K562 (cell line): Measurements from ENCODE around the gene TYRO3. TPM values are rescaled to one million over a fixed set of nuclear protein-coding genes. Genes with fewer than 3 reads are reported as not detected.

Source experiments
- ATAC-seq: fragments of 200-7000 bp; cut with Tn5 transposase; 3 replicates; pipeline ENCODE4 v1.9.1; 2020; ENCODE audit warnings: moderate library complexity
- BruUV-seq: library from RNA; stranded (reverse); fragments of 400-500 nt; replicated peaks from 2 replicates; lab custom pipeline; 2021; lab: Mats Ljungman, UMichigan
- CTCF ChIA-PET: fragments of 300-600 bp; formaldehyde crosslinking; extraction: SDS; loops from one replicate; lab custom pipeline; 2021; ENCODE audit warnings: low intra/inter-chr PET ratio; lab: Yijun Ruan, JAX
- POLR2A ChIA-PET: fragments of 300-600, 350-650 bp; sonication (Branson Sonifier 250); formaldehyde crosslinking; extraction: SDS; loops from one replicate; lab custom pipeline; 2021; ENCODE audit warnings: antibody characterized with exemption, inconsistent platforms; lab: Yijun Ruan, JAX
- DNase-seq, 4 experiments: peaks; one replicate each; pipeline versions ENCODE4 v3.0.0 to v3.0.0-alpha.2; 2011 to 2018; ENCODE audit warnings: low spot score in 3 of 4, mixed read lengths in 3 of 4; ENCODE audit errors: extremely low read depth in 1 of 4
- FAIRE-seq: peaks from 2 replicates; lab custom pipeline; 2011; peaks lifted over from hg19 to GRCh38; lab: Jason Lieb, UNC
- H2AFZ ChIP-seq: 2 replicates; pipeline ENCODE4 v1.6.0; 2011; ENCODE audit warnings: low read depth, low read length, control low read depth, inconsistent platforms
- H3K27ac ChIP-seq: fragments of 200-600 bp; 3 replicates; pipeline ENCODE4 v1.8.0; 2011; ENCODE audit warnings: low read depth, mild to moderate bottlenecking, control low read depth, inconsistent platforms, low read length, moderate library complexity, mixed read lengths; ENCODE audit errors: extremely low read depth
- H3K27me3 ChIP-seq, 2 experiments: fragments of 300-600 bp in 1 of 2; 2 replicates in 1 of 2; 3 replicates in 1 of 2; pipeline versions ENCODE4 v1.6.0 to v1.8.0; 2011; ENCODE audit warnings: inconsistent platforms in 2 of 2, low read length in 2 of 2, mild to moderate bottlenecking in 1 of 2, mixed read lengths in 1 of 2, moderate library complexity in 1 of 2; ENCODE audit not compliant: control insufficient read depth in 2 of 2, insufficient read depth in 2 of 2
- H3K36me3 ChIP-seq: fragments of 300-600 bp; 3 replicates; pipeline ENCODE4 v1.8.0; 2011; ENCODE audit warnings: mild to moderate bottlenecking, low read length, inconsistent platforms; ENCODE audit not compliant: control insufficient read depth, insufficient read depth
- H3K4me1 ChIP-seq, 2 experiments: fragments of 200-600 bp in 1 of 2; replicated peaks in 1 of 2; 2 replicates in 1 of 2; 3 replicates in 1 of 2; pipeline versions ENCODE4 v1.5.1 to v1.8.0; 2011; ENCODE audit warnings: inconsistent platforms in 2 of 2, low read length in 2 of 2, mild to moderate bottlenecking in 1 of 2, mixed read lengths in 1 of 2, moderate library complexity in 1 of 2; ENCODE audit not compliant: control insufficient read depth in 2 of 2, insufficient read depth in 2 of 2
- H3K4me2 ChIP-seq: 2 replicates; pipeline ENCODE4 v1.6.1; 2011; ENCODE audit warnings: low read length, control low read depth, inconsistent platforms, mixed read lengths; ENCODE audit not compliant: insufficient read depth
- H3K4me3 ChIP-seq: fragments of 200-600 bp; sonication (generic), shearing (Covaris generic); 2 replicates; pipeline ENCODE4 v1.5.1; 2016; ENCODE audit warnings: control low read depth, inconsistent platforms
- H3K79me2 ChIP-seq: fragments of 200-600 bp; 3 replicates; pipeline ENCODE4 v1.8.0; 2011; ENCODE audit warnings: low read length, inconsistent platforms; ENCODE audit not compliant: control insufficient read depth, insufficient read depth
- H3K9ac ChIP-seq, 2 experiments: 2 replicates each; pipeline versions ENCODE4 v1.6.0 to v1.6.1; 2011; ENCODE audit warnings: low read depth in 2 of 2, low read length in 2 of 2, control low read depth in 1 of 2, inconsistent platforms in 1 of 2, mild to moderate bottlenecking in 1 of 2, mixed read lengths in 1 of 2; ENCODE audit not compliant: insufficient read depth in 1 of 2
- H3K9me1 ChIP-seq: one replicate; pipeline ENCODE4 v1.6.0; 2011; ENCODE audit warnings: inconsistent platforms, mild to moderate bottlenecking, low read length, moderate library complexity; ENCODE audit not compliant: control insufficient read depth, insufficient read depth
- H3K9me3 ChIP-seq: replicated peaks from 2 replicates; pipeline ENCODE4 v1.5.1; 2011; ENCODE audit warnings: low read depth, low read length, inconsistent platforms; ENCODE audit not compliant: control insufficient read depth, insufficient read depth
- H4K20me1 ChIP-seq: replicated peaks from 2 replicates; pipeline ENCODE4 v1.6.1; 2011; ENCODE audit warnings: low read length, inconsistent platforms, mixed read lengths; ENCODE audit not compliant: control insufficient read depth, insufficient read depth
- MAFG ChIP-seq: fragments of 450-650 bp; conservative IDR thresholded peaks from 2 replicates; pipeline ENCODE4 v1.6.1; 2016; ENCODE audit warnings: missing genetic modification characterization, missing compliant biosample characterization
- ZBTB7A ChIP-seq: IDR thresholded peaks from 2 replicates; pipeline ENCODE4 v1.6.1; 2011; ENCODE audit warnings: low read depth, mild to moderate bottlenecking, low read length, moderate library complexity, borderline replicate concordance; ENCODE audit not compliant: control insufficient read depth
- WGBS: fragments of 100-300 bp; shearing (Covaris generic); methylation state at CpG from one replicate; pipeline ENCODE4 v1.1.6; 2016; ENCODE audit warnings: low coverage, mixed read lengths; ENCODE audit not compliant: insufficient coverage; ENCODE audit errors: missing lambda C conversion rate; 5-methylcytosine and 5-hydroxymethylcytosine counted together
- in situ Hi-C: fragments of 300-500 bp; cut with MboI; formaldehyde crosslinking; loops from 4 replicates; pipeline ENCODE4 v1.15.0; 2018; ENCODE audit warnings: inconsistent platforms, mixed read lengths
- intact Hi-C: fragments of 100-400 bp; cut with micrococcal nuclease; formaldehyde crosslinking; loops from 2 replicates; pipeline ENCODE4 v1.14.2; 2022
- polyA plus RNA-seq, 8 experiments: library from polyadenylated mRNA; depleted of rRNA in 4 of 8; stranded (reverse) in 5 of 8; unstranded in 3 of 8; fragments of >200 nt; fragmentation: Nextera tagmentation in 2 of 8; fragmentation: Illumina TruSeq in 1 of 8; extraction: Ambion mirVana in 2 of 8; extraction: Trizol in 1 of 8; gene quantifications; 2 replicates each; pipeline versions ENCODE4 v1.2.1 to v1.2.3, GENCODE V29; 2011 to 2014; ENCODE audit warnings: inconsistent platforms in 1 of 8, missing spikeins in 1 of 8
- total RNA-seq, 7 experiments: library from RNA; depleted of rRNA in 6 of 7; stranded (reverse); fragments of >200 nt in 6 of 7; fragmentation: Illumina TruSeq in 2 of 7; extraction: Trizol in 2 of 7; gene quantifications; 2 replicates each; pipeline versions ENCODE4 v1.2.1 to v1.2.3, GENCODE V29; 2011 to 2021; ENCODE audit warnings: low replicate concordance in 1 of 7

Gene TYRO3
- total and polyA plus RNA-seq, 9 of the 15 experiments (the other 6 are each of a cell fraction or from before 2014, with no cell fraction given) = 2.6 to 39.6 (median 18.6) TPM

DNA sequence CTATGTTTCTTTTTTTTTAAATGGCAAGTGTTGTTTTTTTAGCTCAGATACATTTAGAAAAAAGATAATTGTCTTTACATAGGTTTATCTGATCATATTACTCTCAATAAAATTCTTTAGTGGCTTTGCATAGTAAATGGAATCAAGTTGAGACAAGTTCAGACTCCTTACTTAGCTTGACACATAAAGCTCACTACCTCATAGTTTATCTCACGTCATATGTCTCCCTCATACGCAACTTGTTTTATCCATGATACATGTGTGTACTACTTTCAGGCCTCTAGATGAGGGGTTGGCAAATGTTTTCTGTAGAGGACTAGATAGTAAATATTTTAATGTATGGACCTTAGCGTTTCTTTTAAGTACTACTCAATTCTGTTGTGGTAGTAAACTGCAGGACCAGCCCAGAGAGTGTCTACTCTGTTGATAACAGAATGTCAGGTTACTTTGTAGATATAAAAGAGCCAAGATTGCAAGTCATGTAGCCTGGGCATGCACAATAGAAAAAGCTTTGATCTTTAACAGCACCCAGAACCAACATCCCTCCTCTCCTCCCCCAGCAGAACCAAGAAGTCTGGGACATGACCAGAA, 73.0 kb downstream of the TYRO3 start:
- CTCF ChIA-PET = no interaction called here

More for the DNA sequence above, 73.0 kb downstream of the TYRO3 start:
- ATAC-seq (no peak; the same call in 2 of the 3 replicates), DNase-seq (no peak), FAIRE-seq (peak; percentile 32)
- WGBS = 47% methylated on average over 3 of the region's 3 CpGs
- no peak overlapping the region for H3K4me3 ChIP-seq
- BruUV-seq = no TSS peak
- POLR2A ChIA-PET = interaction anchor here (0.5 to 0.6 kb wide), 2 partner anchors 30 to 43 kb away, joined by 3 to 4 read pairs; no protein-coding TSS in a partner anchor
- no peaks in the 10 kb centered on the region for H3K9me1 ChIP-seq
- no peak overlapping the region for H3K27ac ChIP-seq
- intact Hi-C loops = no loop called here
- in situ Hi-C loops = no loop called here
- H3K36me3 ChIP-seq = no peaks in the 10 kb centered on the region
- no peak overlapping the region for H3K4me2 ChIP-seq
- no peaks in the 10 kb centered on the region for H3K79me2 ChIP-seq
- TF ChIP-seq ZBTB7A (no peak), MAFG (tag) (0 out of 2 replicates have a peak, but pooled peaks have one; percentile 6)
- no peak overlapping the region for H2AFZ ChIP-seq
- H3K9ac ChIP-seq = no peak overlapping the region
- H3K4me1 ChIP-seq = peaks cover 2 to 10% of the 10 kb centered on the region in 2 experiments; a peak in 2 of 5 replicates
- H4K20me1 ChIP-seq = no peaks in the 10 kb centered on the region
- no peaks in the 10 kb centered on the region for H3K9me3 ChIP-seq
- H3K27me3 ChIP-seq = no peaks in the 10 kb centered on the region

Other genes starting within 250 kb of the TYRO3 start
Only the 7 nearest of the 9 such genes appear.
- gene NDUFAF1, start 156.7 kb upstream of the TYRO3 start, total RNA-seq (2014; rRNA removed) = 38.1 and 44.9 TPM in 2 replicates
- 43.5 and 53.1 TPM in 2 replicates for gene NDUFAF1, start 156.7 kb upstream of the TYRO3 start, total RNA-seq (2014; rRNA removed; fragmentation: Illumina TruSeq; extraction: Trizol)
- 33.7 and 36.2 TPM in 2 replicates for gene NDUFAF1, start 156.7 kb upstream of the TYRO3 start, total RNA-seq (2015; rRNA removed; fragmentation: Illumina TruSeq; extraction: Trizol)
- gene NDUFAF1, start 156.7 kb upstream of the TYRO3 start, total RNA-seq (2021) = 28.7 and 29.5 TPM in 2 replicates
- 28.9 and 45.0 TPM in 2 replicates for gene NDUFAF1, start 156.7 kb upstream of the TYRO3 start, polyA plus RNA-seq (2011; rRNA removed)
- 33.2 and 40.6 TPM in 2 replicates for gene NDUFAF1, start 156.7 kb upstream of the TYRO3 start, polyA plus RNA-seq (2014; fragmentation: Illumina TruSeq; extraction: Trizol)
- 10 to 100 TPM; 87.0 to 93.4 TPM for gene NDUFAF1, start 156.7 kb upstream of the TYRO3 start, polyA plus RNA-seq (2014; fragmentation: Nextera tagmentation; extraction: Ambion mirVana)
- gene NDUFAF1, start 156.7 kb upstream of the TYRO3 start, polyA plus RNA-seq (2014; rRNA removed) = 46.8 TPM in 2 replicates
- gene RTF1, start 142.1 kb upstream of the TYRO3 start, total RNA-seq (2014; rRNA removed) = 26.4 and 28.7 TPM in 2 replicates
- gene RTF1, start 142.1 kb upstream of the TYRO3 start, total RNA-seq (2014; rRNA removed; fragmentation: Illumina TruSeq; extraction: Trizol) = 28.2 and 31.3 TPM in 2 replicates
- gene RTF1, start 142.1 kb upstream of the TYRO3 start, total RNA-seq (2015; rRNA removed; fragmentation: Illumina TruSeq; extraction: Trizol) = 33.0 and 34.0 TPM in 2 replicates
- gene RTF1, start 142.1 kb upstream of the TYRO3 start, total RNA-seq (2021) = 23.3 and 31.5 TPM in 2 replicates
- gene RTF1, start 142.1 kb upstream of the TYRO3 start, polyA plus RNA-seq (2011; rRNA removed) = 33.4 and 40.7 TPM in 2 replicates
- 40.4 and 45.4 TPM in 2 replicates for gene RTF1, start 142.1 kb upstream of the TYRO3 start, polyA plus RNA-seq (2014; fragmentation: Illumina TruSeq; extraction: Trizol)
- 1 to 10 TPM; 7.6 to 9.1 TPM for gene RTF1, start 142.1 kb upstream of the TYRO3 start, polyA plus RNA-seq (2014; fragmentation: Nextera tagmentation; extraction: Ambion mirVana)
- 45.4 and 69.5 TPM in 2 replicates for gene RTF1, start 142.1 kb upstream of the TYRO3 start, polyA plus RNA-seq (2014; rRNA removed)
- 68.4 and 72.3 TPM in 2 replicates for gene ITPKA, start 65.3 kb upstream of the TYRO3 start, total RNA-seq (2014; rRNA removed)
- gene ITPKA, start 65.3 kb upstream of the TYRO3 start, total RNA-seq (2014; rRNA removed; fragmentation: Illumina TruSeq; extraction: Trizol) = 2.4 and 4.5 TPM in 2 replicates
- 11.3 and 13.4 TPM in 2 replicates for gene ITPKA, start 65.3 kb upstream of the TYRO3 start, total RNA-seq (2015; rRNA removed; fragmentation: Illumina TruSeq; extraction: Trizol)
- gene ITPKA, start 65.3 kb upstream of the TYRO3 start, total RNA-seq (2021) = 33.3 and 35.8 TPM in 2 replicates
- gene ITPKA, start 65.3 kb upstream of the TYRO3 start, polyA plus RNA-seq (2011; rRNA removed) = 9.1 and 11.5 TPM in 2 replicates
- gene ITPKA, start 65.3 kb upstream of the TYRO3 start, polyA plus RNA-seq (2014; fragmentation: Illumina TruSeq; extraction: Trizol) = 4.0 and 10.5 TPM in 2 replicates
- gene ITPKA, start 65.3 kb upstream of the TYRO3 start, polyA plus RNA-seq (2014; fragmentation: Nextera tagmentation; extraction: Ambion mirVana) = under 1 TPM; 0.14 to 0.55 TPM
- gene ITPKA, start 65.3 kb upstream of the TYRO3 start, polyA plus RNA-seq (2014; rRNA removed) = 34.4 and 34.8 TPM in 2 replicates
- gene LTK, start 45.4 kb upstream of the TYRO3 start, total RNA-seq (2014; rRNA removed) = 2.7 TPM in 2 replicates
- 0.77 and 1.1 TPM in 2 replicates for gene LTK, start 45.4 kb upstream of the TYRO3 start, total RNA-seq (2014; rRNA removed; fragmentation: Illumina TruSeq; extraction: Trizol)
- 1.8 TPM in 2 replicates for gene LTK, start 45.4 kb upstream of the TYRO3 start, total RNA-seq (2015; rRNA removed; fragmentation: Illumina TruSeq; extraction: Trizol)
- 3.7 and 4.4 TPM in 2 replicates for gene LTK, start 45.4 kb upstream of the TYRO3 start, total RNA-seq (2021)
- gene LTK, start 45.4 kb upstream of the TYRO3 start, polyA plus RNA-seq (2011; rRNA removed) = 1.7 and 2.8 TPM in 2 replicates
- 2.7 and 3.1 TPM in 2 replicates for gene LTK, start 45.4 kb upstream of the TYRO3 start, polyA plus RNA-seq (2014; fragmentation: Illumina TruSeq; extraction: Trizol)
- under 1 TPM; 0.25 to 0.31 TPM for gene LTK, start 45.4 kb upstream of the TYRO3 start, polyA plus RNA-seq (2014; fragmentation: Nextera tagmentation; extraction: Ambion mirVana)
- gene LTK, start 45.4 kb upstream of the TYRO3 start, polyA plus RNA-seq (2014; rRNA removed) = 4.3 and 4.4 TPM in 2 replicates
- 23.9 and 36.9 TPM in 2 replicates for gene RPAP1, start 15.0 kb upstream of the TYRO3 start, total RNA-seq (2014; rRNA removed)
- gene RPAP1, start 15.0 kb upstream of the TYRO3 start, total RNA-seq (2014; rRNA removed; fragmentation: Illumina TruSeq; extraction: Trizol) = 9.4 and 10.0 TPM in 2 replicates
- 11.5 and 12.8 TPM in 2 replicates for gene RPAP1, start 15.0 kb upstream of the TYRO3 start, total RNA-seq (2015; rRNA removed; fragmentation: Illumina TruSeq; extraction: Trizol)
- 61.2 and 65.7 TPM in 2 replicates for gene RPAP1, start 15.0 kb upstream of the TYRO3 start, total RNA-seq (2021)
- 9.2 and 27.7 TPM in 2 replicates for gene RPAP1, start 15.0 kb upstream of the TYRO3 start, polyA plus RNA-seq (2011; rRNA removed)
- gene RPAP1, start 15.0 kb upstream of the TYRO3 start, polyA plus RNA-seq (2014; fragmentation: Illumina TruSeq; extraction: Trizol) = 21.6 and 30.8 TPM in 2 replicates
- 1 to 10 TPM; 6.5 to 7.0 TPM for gene RPAP1, start 15.0 kb upstream of the TYRO3 start, polyA plus RNA-seq (2014; fragmentation: Nextera tagmentation; extraction: Ambion mirVana)
- gene RPAP1, start 15.0 kb upstream of the TYRO3 start, polyA plus RNA-seq (2014; rRNA removed) = 18.5 and 24.0 TPM in 2 replicates
- gene MGA, start 101.2 kb downstream of the TYRO3 start, total RNA-seq (2014; rRNA removed) = 23.0 and 23.9 TPM in 2 replicates
- gene MGA, start 101.2 kb downstream of the TYRO3 start, total RNA-seq (2014; rRNA removed; fragmentation: Illumina TruSeq; extraction: Trizol) = 56.1 and 59.4 TPM in 2 replicates
- gene MGA, start 101.2 kb downstream of the TYRO3 start, total RNA-seq (2015; rRNA removed; fragmentation: Illumina TruSeq; extraction: Trizol) = 44.8 and 47.5 TPM in 2 replicates
- 43.3 and 45.3 TPM in 2 replicates for gene MGA, start 101.2 kb downstream of the TYRO3 start, total RNA-seq (2021)
- 15.1 and 18.2 TPM in 2 replicates for gene MGA, start 101.2 kb downstream of the TYRO3 start, polyA plus RNA-seq (2011; rRNA removed)
- 15.4 and 21.1 TPM in 2 replicates for gene MGA, start 101.2 kb downstream of the TYRO3 start, polyA plus RNA-seq (2014; fragmentation: Illumina TruSeq; extraction: Trizol)
- gene MGA, start 101.2 kb downstream of the TYRO3 start, polyA plus RNA-seq (2014; fragmentation: Nextera tagmentation; extraction: Ambion mirVana) = 1 to 10 TPM; 4.7 to 4.8 TPM
- gene MGA, start 101.2 kb downstream of the TYRO3 start, polyA plus RNA-seq (2014; rRNA removed) = 8.9 and 9.7 TPM in 2 replicates
- gene MAPKBP1, start 215.3 kb downstream of the TYRO3 start, total RNA-seq (2014; rRNA removed) = 4.1 and 5.3 TPM in 2 replicates
- gene MAPKBP1, start 215.3 kb downstream of the TYRO3 start, total RNA-seq (2014; rRNA removed; fragmentation: Illumina TruSeq; extraction: Trizol) = 4.5 and 4.6 TPM in 2 replicates
- 5.7 and 5.8 TPM in 2 replicates for gene MAPKBP1, start 215.3 kb downstream of the TYRO3 start, total RNA-seq (2015; rRNA removed; fragmentation: Illumina TruSeq; extraction: Trizol)
- 9.5 and 9.6 TPM in 2 replicates for gene MAPKBP1, start 215.3 kb downstream of the TYRO3 start, total RNA-seq (2021)
- 3.4 and 4.4 TPM in 2 replicates for gene MAPKBP1, start 215.3 kb downstream of the TYRO3 start, polyA plus RNA-seq (2011; rRNA removed)
- 4.8 and 5.4 TPM in 2 replicates for gene MAPKBP1, start 215.3 kb downstream of the TYRO3 start, polyA plus RNA-seq (2014; fragmentation: Illumina TruSeq; extraction: Trizol)
- under 1 TPM; 0.15 to 0.28 TPM for gene MAPKBP1, start 215.3 kb downstream of the TYRO3 start, polyA plus RNA-seq (2014; fragmentation: Nextera tagmentation; extraction: Ambion mirVana)
- gene MAPKBP1, start 215.3 kb downstream of the TYRO3 start, polyA plus RNA-seq (2014; rRNA removed) = 5.2 and 7.1 TPM in 2 replicates